GM18873 (cell line): Measurements from ENCODE around the gene MEN1.
"Not testable (repeated sequence)": the region's sequence is repeated elsewhere in the genome, so short reads cannot be mapped to it uniquely, and the experiment has no call there.

Experiments
- ATAC-seq: cut with Tn5 transposase; IDR thresholded peaks from one replicate; pipeline ENCODE4 v1.9.1; 2021; ENCODE audit warnings: mild to moderate bottlenecking, moderate library complexity, moderate number of reproducible peaks; ENCODE audit not compliant: unreplicated experiment, low FRiP score

MEN1 gene

DNA sequence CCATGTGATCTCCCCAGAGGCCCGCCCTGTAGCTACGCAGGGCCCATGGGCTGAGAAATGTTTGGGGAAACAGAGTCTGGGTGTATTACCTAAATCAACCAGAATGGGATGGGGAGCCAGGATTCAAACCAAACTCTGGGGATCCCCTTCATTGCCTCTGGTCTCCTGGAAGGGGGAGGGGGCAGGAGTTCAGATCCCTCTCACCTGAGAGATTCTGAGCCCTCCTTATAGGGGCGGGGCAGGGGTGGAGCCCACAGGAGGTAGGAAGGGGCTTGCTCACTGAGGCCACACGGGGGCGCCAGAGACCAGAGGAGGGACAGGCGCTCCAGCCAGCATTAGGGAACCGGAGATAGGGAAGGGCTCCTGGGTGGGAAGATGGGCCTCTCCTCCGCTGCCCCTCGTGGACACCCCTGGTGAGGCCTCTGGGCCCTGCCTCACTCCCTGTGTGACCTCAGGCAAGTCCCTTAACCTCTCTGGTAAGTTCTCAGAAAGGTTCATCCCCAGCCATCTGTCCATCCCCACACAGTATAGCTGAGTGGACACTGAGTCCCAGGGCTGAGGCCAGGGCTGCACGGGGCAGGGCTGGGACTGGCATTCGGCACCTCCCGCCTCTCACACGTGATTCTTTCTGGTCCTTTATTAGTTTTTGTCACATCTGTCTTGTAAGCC is 36.8 kb upstream of the MEN1 start:
- ATAC-seq = no peak

DNA sequence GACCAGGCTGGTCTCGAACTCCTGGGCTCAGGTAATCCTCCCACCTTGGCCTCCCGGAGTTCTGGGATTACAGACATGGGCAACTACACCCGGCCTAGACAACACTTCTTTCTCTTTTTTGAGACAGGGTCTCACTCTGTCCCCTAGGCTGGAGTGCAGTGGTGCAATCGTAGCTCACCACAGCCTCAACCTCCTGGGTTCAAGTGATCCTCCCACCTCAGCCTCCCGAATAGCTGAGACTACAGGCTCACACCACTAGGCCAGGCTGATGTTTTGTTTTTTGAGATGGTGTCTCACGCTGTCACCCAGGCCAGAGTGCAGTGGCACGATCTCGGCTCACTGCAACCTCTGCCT is 35.4 kb upstream of the MEN1 start:
- ATAC-seq = not testable (repeated sequence)

DNA sequence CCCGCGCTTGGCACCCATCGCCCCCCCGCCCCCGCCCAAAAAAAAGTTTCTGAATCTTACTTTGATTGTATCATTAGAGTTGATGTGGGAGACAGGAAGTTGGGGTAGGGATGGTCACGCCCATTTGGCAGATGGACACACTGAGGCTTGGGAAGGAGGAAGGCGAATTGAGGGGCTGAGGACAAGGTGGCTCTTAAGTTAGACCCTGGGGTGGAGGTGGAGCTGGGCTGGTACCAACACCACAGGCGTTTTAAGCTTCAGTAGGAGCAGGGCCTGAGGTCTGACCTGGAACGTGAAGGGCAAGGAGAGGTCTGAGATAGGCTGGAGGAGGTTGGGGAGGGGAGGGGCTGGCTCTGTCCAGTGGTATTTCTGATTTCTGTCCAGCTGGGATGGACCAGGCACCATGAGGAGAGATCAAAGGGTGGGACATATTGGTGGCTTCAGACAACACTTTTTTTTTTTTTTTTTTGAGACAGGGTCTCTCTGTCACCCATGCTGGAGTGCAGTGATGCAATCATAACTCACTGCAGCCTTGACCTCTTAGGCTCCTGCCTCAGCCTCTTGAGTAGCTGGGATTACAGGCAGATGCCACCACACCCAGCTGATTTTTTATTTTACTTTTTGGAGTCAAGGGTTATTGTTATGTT is 34.9 kb upstream of the MEN1 start:
- no peak for ATAC-seq

DNA sequence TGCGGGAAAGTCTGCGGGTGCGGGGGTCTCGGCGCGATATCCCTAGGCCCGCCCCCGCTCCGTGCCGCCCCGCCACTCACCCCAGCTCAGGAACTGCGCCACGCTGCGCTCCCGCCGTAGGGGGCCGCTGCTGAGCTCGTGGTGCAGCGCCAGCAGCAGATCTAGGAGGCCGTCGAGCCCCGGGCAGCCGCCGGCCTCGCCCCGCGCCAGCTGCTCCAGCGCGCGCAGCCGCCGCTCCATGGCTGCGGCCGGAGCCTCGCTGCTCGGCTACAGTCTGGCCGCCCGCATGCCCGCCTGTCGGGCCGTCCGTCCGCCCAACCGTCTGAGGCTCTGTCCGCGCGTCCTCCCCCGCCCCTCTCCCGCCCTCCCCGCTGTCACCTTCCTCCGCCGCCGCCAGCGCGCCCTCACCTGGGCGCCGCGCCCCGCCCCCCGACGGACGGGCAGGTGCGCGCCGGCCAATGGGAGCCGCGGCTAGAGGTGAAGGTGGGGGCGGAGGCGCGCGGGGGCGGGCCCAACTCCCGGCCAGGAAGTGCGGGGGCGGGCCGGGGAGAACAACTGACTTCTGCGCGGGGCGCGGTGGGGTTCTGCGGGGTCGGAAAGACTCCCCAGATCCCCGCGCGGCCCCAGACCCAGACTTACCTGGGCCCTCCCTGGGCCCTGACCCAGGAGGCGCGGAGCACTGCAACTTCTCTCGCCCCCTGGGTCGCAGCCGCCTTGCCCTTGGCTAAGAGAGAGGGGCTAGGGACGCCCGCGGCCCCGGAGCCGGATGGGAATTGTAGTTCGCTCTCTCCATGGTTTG is 34.2 kb upstream of the MEN1 start, which contains the start of gene CDC42BPG:
Gene CDC42BPG, minus strand, starts transcription at position 324 of the 799 bp plus-strand sequence. Its CDS starts 84 bp downstream, at position 240.
- ATAC-seq = no peak

GRCh38 chr11:64843686-64844329 is 33.5 kb upstream of the MEN1 start:
- ATAC-seq = no peak

DNA sequence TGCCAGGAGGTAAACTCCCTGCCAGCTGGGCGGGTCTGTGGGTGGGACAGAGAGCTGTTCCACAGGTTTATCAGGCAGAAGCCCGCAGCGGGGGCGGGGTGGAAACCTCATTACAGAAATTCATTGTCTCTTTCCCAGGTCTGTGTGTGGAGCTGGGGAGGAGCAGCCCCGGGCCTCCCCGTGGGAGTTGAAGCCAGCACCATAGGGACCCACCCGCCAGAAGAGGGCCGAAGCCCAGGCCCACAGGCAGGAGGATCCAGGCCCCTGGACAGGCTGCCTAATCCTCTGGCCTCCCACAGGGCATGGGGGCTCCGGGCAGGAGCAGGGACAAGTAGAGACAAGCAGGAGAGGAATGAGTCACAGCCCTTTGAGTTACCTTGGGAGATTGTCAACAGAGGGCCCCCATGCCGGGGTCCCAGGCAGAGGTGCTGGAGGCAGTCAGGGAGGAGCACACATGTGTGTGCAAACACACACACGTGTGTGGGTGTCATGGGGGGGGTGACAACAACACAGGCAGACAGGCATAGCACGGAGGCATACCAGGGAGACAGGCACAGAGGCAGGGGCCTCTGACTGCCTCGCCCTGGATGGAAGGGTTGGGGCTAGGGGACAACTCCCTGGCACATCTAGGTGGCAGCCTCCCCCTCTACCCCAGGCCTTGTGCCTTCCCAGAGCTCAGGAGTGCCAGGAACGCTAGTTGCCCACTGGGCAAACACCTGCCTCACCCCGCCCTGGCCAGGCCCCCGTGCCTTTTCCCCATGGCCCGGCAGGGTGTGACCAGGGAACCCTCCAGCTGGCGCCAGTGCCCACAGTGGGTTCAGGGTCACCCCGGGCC is 32.7 kb upstream of the MEN1 start:
- ATAC-seq = no peak

DNA sequence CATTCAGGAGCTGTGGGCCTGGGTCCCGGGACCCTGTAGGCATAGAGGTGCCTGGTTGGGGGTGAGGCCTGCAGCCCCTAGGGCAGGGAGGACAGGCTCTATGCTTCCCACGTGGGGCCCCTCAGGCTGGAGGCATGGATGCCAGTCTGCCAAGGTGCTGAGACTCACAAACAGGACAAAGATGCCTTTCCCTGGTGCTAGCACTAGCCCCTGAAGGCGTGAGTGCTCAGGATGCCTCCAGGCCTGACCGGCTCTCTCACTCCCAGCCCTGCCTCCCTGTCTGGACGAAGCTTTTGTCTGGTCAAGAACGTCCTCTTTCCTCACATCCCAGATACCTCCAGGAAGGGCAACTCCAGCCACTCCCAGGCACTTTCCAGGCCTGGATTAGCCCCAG is 32.0 kb upstream of the MEN1 start:
- ATAC-seq = no peak

DNA sequence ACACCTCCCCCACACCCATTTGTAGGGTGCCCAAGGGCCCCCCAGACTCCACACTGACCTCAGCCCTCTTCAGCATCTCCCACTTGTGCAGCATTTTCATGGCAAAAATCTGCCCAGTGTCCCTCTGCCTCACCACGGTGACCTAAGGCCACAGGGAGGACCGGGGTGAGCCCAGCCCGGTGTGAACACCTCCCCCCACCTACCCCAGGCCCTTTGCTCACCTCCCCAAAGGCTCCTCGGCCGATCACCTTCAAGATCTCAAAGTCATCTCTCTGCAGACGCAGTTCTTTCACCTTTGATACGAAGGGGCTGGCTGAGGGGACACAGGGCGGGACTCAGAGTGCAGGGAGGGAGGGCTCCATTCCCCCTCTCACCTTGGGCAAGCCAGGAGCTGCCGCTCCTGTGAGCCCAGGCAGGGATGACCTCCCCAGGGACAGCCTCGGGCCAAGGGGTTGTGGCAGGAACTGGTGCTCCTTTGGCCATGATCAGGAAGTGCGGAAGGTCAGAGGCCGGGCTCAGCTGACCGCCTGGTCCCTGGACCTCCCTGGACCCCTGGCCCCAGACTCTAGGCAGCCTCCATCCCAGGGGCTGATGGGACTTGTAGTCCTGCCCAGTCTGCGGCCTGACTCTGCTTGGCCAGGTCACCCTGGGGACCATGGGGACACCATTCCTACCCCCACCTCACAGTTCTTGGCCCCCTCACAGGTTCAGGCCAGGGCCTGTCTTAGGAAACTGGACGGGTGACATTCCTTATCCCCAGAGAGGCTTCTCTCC is 31.4 kb upstream of the MEN1 start:
- ATAC-seq = no peak

DNA sequence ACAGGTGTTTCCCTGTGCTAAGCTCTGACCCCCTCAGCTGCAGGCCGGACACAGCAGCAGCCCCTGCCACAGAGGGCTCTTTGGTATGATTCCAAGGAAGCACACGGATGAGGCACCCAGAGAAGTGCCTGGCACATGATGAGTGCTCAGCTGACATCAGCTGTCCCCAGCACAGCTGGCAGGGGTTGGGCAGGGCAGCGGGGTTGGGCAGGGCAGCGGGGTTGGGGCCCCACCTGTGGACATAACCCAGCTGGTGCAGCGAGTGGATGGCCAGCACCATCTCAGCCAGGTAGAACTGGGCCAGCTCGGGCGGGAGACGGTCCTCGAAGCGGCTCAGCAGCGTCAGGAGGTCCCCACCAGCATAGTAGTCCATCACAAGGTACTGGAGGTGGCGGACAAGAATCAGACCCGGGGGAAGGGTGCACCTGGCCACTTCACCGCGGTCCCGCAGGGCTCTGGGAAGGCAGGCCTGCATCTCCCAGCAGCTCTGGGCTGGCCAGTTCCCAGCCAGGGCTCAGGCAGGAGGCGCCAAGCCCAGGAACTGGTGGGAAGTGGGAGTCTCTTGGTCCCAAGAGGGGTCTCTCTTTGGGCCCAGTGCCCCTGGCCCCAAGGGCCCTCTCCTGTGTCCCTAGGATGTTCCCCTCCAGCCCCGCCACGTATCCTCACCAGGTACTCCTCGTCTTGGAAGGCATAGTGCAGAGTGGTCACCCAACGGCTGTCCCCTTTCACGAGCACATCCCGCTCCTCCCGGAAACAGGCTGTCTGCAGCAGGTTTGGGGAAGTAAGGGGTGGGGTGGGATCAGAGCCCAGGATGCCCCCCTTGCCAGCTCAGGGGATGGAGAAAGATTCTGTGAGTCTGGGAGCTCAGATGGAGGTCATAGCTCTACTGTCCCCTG is 29.8 kb upstream of the MEN1 start:
- ATAC-seq = no peak

DNA sequence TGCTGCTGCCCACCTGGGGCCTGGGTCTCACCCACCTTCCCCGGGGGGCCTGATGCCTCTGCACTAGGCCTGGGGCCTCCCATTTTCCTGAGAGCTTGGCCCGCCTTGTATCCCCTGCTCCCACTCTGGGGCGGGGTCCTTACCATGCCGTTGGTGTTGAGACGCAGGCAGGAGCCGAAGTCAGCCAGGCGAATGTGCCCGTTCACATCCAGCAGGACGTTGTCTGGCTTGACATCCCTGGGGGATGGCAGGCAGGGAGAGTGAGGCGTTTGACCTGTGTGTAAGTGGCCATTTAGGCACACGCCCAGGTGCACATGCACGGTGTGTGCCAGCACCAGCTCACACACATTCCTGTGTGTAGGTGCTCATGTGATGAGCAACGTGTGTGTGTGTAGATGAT is 29.0 kb upstream of the MEN1 start:
- ATAC-seq = no peak

- no peak for ATAC-seq
Measured at GRCh38 chr11:64838600-64839334, 28.4 kb upstream of the MEN1 start.

- ATAC-seq = no peak
Measured at GRCh38 chr11:64837887-64838351, 27.6 kb upstream of the MEN1 start.

DNA sequence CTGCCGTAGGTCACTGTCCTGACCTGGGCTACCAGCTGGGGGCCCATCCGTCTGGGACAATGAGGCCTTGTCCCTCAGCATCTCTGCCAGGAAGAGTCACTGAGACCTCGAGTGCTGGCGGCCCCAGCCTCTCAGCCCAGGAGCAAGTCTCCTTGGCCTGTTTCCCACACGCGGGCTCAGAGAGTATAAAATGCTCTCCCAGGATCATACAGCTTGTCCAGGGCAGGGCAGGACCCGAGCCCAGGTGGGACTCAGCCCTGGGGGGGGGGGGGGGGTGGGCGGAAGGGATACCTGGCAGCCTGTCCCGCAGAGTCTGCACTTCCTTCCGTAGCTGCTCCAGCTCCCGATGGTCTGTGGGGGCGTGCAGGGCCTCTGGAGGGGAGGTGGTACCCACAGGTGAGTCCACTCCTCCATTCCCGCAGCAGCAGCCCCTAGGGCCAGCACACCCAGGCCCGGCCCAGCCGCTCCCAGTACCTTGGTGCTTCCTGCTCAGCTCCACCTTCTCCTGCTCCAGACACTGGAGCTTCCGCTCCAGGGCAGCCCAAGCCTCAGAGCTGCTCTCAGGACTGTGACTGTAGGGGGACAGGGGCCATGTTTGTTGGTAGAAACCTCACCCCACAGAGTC is 26.2 kb upstream of the MEN1 start:
- no peak for ATAC-seq

DNA sequence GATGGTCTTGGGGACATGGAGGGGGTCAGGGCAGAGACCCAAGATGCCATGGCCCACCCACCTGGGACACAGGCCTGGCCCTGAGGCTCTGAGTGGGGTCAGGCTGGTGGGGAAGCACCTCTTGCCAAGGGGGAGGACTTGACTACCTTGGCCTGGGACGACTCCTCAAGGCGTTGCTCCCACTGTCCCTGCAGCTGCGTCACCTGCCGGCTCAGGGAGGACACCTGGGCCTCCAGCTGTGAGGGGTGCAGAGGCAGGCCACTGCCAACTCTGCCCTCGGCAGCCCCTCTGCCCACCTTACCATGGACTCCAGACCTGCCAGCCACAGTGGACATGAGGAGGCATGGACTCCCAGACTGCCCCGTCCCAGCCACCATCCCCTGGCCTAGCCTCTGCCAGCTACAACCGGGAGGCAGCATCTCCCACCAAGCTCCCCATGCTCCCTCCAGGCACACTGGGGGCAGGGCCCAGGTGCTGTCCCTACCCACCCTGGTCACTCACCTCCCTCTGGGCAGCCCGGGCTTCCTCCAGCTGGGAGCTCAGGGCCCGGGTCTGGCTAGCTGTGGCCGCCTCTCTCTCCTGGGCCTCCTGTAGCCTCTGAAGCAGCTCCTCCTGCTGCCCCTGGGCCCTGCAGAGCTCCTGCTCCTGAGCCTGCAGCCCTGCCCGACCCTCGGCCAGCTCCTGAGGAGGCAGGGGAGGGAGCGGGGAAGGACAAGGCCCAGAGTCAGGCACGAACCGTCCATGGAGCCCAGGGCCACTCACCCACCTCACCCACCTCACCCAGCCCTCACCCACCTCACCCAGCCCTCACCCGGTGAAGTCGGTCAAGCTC is 25.5 kb upstream of the MEN1 start:
- ATAC-seq = no peak

DNA sequence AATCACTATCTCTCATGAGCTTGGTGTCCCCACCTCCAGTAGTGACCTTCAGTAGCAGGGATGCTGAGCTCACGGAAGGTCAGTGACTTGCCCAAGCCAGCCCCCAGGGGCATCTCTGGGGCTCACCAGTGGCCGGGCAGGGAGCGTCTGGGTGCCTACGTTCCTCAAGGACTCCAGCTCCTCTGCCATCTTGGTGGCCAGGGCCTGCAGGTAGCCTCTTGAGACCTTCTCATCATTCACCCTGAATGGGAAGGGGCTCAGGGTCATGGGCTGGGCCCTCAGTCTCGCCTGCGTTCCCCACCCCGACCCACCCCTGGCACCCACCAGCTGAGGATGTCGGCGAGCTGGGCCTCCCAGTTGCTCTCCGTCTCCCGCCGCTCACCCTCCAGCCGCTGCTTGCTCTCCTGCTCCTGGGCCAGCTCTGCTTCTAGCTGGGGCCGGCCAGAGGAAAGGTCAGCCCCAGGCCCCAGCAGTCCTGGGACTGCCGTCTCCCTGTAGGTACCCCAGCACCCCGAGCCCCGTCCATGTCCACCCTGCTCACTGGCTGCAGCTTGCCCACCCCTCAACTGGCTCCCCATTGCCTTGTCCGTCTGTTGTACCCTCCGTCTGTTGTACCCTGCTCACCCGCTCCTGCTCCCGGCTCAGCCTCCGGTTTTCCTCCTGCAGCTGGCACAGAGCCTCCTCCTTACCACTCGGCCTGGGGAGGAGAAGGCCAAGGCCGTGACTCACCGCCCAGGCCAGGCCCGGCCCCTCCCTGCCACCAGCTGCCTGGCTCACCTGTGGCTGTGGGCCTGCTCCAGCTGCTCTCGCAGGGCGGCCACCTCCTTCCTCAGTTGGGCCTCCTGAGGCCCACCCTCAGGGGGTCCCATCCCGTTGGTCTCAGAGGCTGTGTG is 24.6 kb upstream of the MEN1 start:
- ATAC-seq = no peak
